Mucosa of rectum (tissue), 2 donors: Measurements from ENCODE around the gene ATP6AP2.
"Not testable (repeated sequence)": the region's sequence is repeated elsewhere in the genome, so short reads cannot be mapped to it uniquely, and the experiment has no call there.

Experiments
- H3K27ac ChIP-seq, 2 donors: one replicate each; pipeline ENCODE4 v1.7.0; 2013; ENCODE audit warnings: inconsistent platforms in 2 of 2, low read depth in 2 of 2, low read length in 2 of 2
- H3K27me3 ChIP-seq, 2 donors: one replicate each; pipeline ENCODE4 v1.7.0; 2013; ENCODE audit warnings: low read length in 2 of 2; ENCODE audit not compliant: control insufficient read depth in 2 of 2, insufficient read depth in 2 of 2
- H3K36me3 ChIP-seq, 2 donors: one replicate each; pipeline ENCODE4 v1.7.0; 2013; ENCODE audit warnings: low read length in 2 of 2; ENCODE audit not compliant: control insufficient read depth in 2 of 2, insufficient read depth in 2 of 2
- H3K4me1 ChIP-seq, 2 donors: one replicate each; pipeline ENCODE4 v1.7.0; 2013; ENCODE audit warnings: low read length in 2 of 2, mild to moderate bottlenecking in 1 of 2; ENCODE audit not compliant: control insufficient read depth in 2 of 2, insufficient read depth in 2 of 2
- H3K4me3 ChIP-seq, 2 donors: one replicate each; pipeline ENCODE4 v1.7.0; 2013; ENCODE audit warnings: low read length in 2 of 2
- H3K9ac ChIP-seq, 2 donors: one replicate each; pipeline ENCODE4 v1.7.0; 2013; ENCODE audit warnings: low read length in 2 of 2, low read depth in 1 of 2, mild to moderate bottlenecking in 1 of 2
- H3K9me3 ChIP-seq, 2 donors: one replicate each; pipeline ENCODE4 v1.7.0; 2013; ENCODE audit warnings: low read length in 2 of 2; ENCODE audit not compliant: control insufficient read depth in 2 of 2
- donor health status: healthy.
- donor health status: Normal muscosa, but diverticular disease.

Gene ATP6AP2

GRCh38 chrX:40544343-40545266 lies 36.2 kb upstream of the ATP6AP2 start:
- Histone ChIP-seq H3K36me3 (no peaks in the 10 kb centered on the region), H3K9ac (no peak overlapping the region), H3K27ac (no peak overlapping the region), H3K9me3 (no peaks in the 10 kb centered on the region), H3K27me3 (peaks cover 8 to 12% of the 10 kb centered on the region in 2 donors), H3K4me3 (no peak overlapping the region), H3K4me1 (peaks cover 0 to under 1% of the 10 kb centered on the region in 2 donors)

DNA sequence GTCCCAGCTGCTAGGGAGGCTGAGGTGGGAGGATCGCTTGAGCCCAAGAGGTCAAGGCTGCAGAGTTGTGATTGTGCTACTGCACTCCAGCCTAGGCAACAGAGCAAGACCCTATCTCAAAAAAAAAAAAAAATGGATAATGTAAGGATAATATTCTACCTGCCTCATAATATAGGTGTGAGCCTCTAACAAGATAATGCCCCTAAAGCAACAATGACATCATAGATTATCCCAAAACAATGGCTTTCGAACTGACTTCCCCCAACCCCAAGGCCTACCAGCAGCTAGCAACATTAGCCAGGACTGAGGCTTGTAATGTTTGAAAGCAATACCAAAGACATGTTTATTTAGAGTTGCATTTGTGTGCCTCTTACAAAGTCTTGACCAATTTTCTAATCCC lies 33.9 kb upstream of the ATP6AP2 start:
- Histone ChIP-seq H3K27ac (no peak overlapping the region), H3K4me3 (no peak overlapping the region), H3K9me3 (no peaks in the 10 kb centered on the region), H3K27me3 (peaks cover 6 to 8% of the 10 kb centered on the region in 2 donors), H3K4me1 (no peaks in the 10 kb centered on the region), H3K9ac (no peak overlapping the region), H3K36me3 (no peaks in the 10 kb centered on the region)

DNA sequence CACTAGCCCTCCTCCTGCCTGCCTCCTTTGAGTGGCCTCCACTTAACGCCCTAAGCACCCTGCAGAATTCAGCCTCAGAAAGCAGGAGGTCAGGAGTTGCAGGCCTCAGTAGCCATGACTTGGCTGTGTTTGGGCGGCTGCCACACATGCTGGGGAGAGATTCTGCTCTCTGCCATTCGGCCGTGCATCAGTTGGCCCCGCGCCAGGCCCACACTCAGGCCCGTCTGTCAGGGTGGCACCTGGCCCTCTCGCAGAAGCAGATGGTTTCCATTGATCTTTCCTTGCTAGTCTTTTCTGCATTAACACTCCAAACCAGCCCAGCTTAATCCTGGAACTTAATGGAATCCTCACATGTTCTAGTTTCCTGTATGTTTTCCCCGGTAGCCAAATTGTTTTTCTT lies 30.7 kb upstream of the ATP6AP2 start:
- H3K4me3 ChIP-seq = no peak overlapping the region
- no peak overlapping the region for H3K27ac ChIP-seq
- H3K27me3 ChIP-seq = peaks cover 10 to 11% of the 10 kb centered on the region in 2 donors
- no peaks in the 10 kb centered on the region for H3K9me3 ChIP-seq
- H3K4me1 ChIP-seq = no peaks in the 10 kb centered on the region
- H3K36me3 ChIP-seq = no peaks in the 10 kb centered on the region
- H3K9ac ChIP-seq = no peak overlapping the region

DNA sequence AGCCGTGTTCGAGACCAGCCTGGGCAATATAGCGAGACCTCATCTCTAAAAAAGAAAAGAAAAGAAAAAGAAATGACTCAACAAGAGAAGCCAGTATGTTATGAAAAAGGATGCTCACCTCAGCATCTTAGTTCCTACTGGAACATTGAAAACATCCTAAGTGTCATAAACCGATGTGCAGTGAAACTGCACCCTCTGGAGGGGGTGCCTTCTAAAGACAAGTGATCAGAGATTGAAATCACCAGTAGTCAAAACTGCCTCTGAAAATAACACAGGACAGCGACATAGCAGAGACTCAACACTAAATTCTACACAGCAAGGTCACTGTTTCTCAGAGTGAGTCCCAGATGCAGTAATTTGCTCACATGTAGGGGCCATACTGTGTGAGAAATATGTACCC lies 28.0 kb upstream of the ATP6AP2 start:
- Histone ChIP-seq H3K4me1 (no peaks in the 10 kb centered on the region), H3K9me3 (no peaks in the 10 kb centered on the region), H3K9ac (no peak overlapping the region), H3K27ac (no peak overlapping the region), H3K27me3 (peaks cover 9% of the 10 kb centered on the region in 2 donors), H3K36me3 (no peaks in the 10 kb centered on the region), H3K4me3 (no peak overlapping the region)

- H3K27me3 ChIP-seq = peaks cover 5 to 9% of the 10 kb centered on the region in 2 donors
- H3K4me1 ChIP-seq = no peaks in the 10 kb centered on the region
- no peak overlapping the region for H3K9ac ChIP-seq
- no peak overlapping the region for H3K27ac ChIP-seq
- H3K36me3 ChIP-seq = no peaks in the 10 kb centered on the region
- H3K4me3 ChIP-seq = no peak overlapping the region
- no peaks in the 10 kb centered on the region for H3K9me3 ChIP-seq
Observed at GRCh38 chrX:40558590-40558989, 22.2 kb upstream of the ATP6AP2 start.

DNA sequence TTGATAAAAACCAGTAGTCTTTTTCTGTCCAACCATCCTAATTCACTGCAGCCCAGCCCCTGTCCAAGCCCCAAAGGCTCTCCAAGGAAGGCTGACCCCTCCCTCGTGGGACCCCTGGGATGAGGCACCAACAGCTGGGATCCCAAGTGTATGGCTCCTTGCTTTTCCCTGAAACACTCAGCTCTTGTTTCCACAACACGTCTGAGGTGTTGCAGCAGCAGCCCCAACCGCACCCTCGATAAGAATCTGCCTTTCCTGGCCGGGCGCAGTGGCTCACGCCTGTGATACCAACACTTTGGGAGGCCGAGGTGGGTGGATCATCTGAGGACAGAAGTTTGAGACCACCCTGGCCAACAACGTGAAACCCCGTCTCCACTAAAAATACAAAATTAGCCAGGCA lies 17.0 kb upstream of the ATP6AP2 start:
- Histone ChIP-seq H3K36me3 (no peaks in the 10 kb centered on the region), H3K9ac (no peak overlapping the region), H3K27me3 (peaks cover 2 to 8% of the 10 kb centered on the region in 2 donors), H3K4me3 (no peak overlapping the region), H3K27ac (no peak overlapping the region), H3K9me3 (no peaks in the 10 kb centered on the region), H3K4me1 (no peaks in the 10 kb centered on the region)

GRCh38 chrX:40564447-40564846 lies 16.3 kb upstream of the ATP6AP2 start:
- Histone ChIP-seq H3K9me3 (no peaks in the 10 kb centered on the region), H3K4me1 (no peaks in the 10 kb centered on the region), H3K27ac (no peak overlapping the region), H3K27me3 (peaks cover 2 to 8% of the 10 kb centered on the region in 2 donors), H3K36me3 (no peaks in the 10 kb centered on the region), H3K4me3 (no peak overlapping the region), H3K9ac (no peak overlapping the region)

- Histone ChIP-seq H3K36me3 (no peaks in the 10 kb centered on the region), H3K27me3 (peaks cover 3 to 11% of the 10 kb centered on the region in 2 donors), H3K4me1 (no peaks in the 10 kb centered on the region), H3K9me3 (no peaks in the 10 kb centered on the region), H3K9ac (no peak overlapping the region), H3K27ac (no peak overlapping the region), H3K4me3 (peak overlapping the region in 1 of 2 donors; percentile 42)
Observed at GRCh38 chrX:40570346-40571093, 10.2 kb upstream of the ATP6AP2 start.

- H3K9ac ChIP-seq, H3K27ac ChIP-seq, H3K4me1 ChIP-seq, H3K36me3 ChIP-seq, H3K9me3 ChIP-seq: not testable (repeated sequence)
- peak overlapping the region in 1 of 2 donors; percentile 42 for H3K4me3 ChIP-seq
- peaks cover 3 to 11% of the 10 kb centered on the region in 2 donors for H3K27me3 ChIP-seq
Observed at GRCh38 chrX:40571164-40571563, 9.6 kb upstream of the ATP6AP2 start.

- H3K27ac ChIP-seq = no peak overlapping the region
- no peak overlapping the region for H3K4me3 ChIP-seq
- no peak overlapping the region for H3K9ac ChIP-seq
- no peaks in the 10 kb centered on the region for H3K4me1 ChIP-seq
- no peaks in the 10 kb centered on the region for H3K9me3 ChIP-seq
- no peaks in the 10 kb centered on the region for H3K36me3 ChIP-seq
- peaks cover 3 to 11% of the 10 kb centered on the region in 2 donors for H3K27me3 ChIP-seq
Observed at GRCh38 chrX:40571600-40571999, 9.2 kb upstream of the ATP6AP2 start.
